Breast epithelium (tissue), 4 donors: ENCODE measurements around the gene KREMEN1. TPM values are rescaled to one million over a fixed set of nuclear protein-coding genes. Genes with fewer than 3 reads are reported as not detected.

Experiments
- DNase-seq, 2 donors: peaks; one replicate each; pipeline ENCODE4 v3.0.0-alpha.2; 2019; ENCODE audit warnings: low spot score in 2 of 2
- H3K27ac ChIP-seq, 2 donors: fragments of 200-600 bp; sonication (generic) in 1 of 2; one replicate each; pipeline ENCODE4 v1.5.1; 2016 to 2019; ENCODE audit warnings: mild to moderate bottlenecking in 1 of 2
- H3K27me3 ChIP-seq, 2 donors: fragments of 200-600 bp; sonication (generic) in 1 of 2; one replicate each; pipeline versions ENCODE4 v1.5.1 to v1.6.0; 2017 to 2019; ENCODE audit warnings: control low read depth in 1 of 2, mild to moderate bottlenecking in 1 of 2
- H3K36me3 ChIP-seq: fragments of 200-600 bp; one replicate; pipeline ENCODE4 v1.5.1; 2019
- H3K4me1 ChIP-seq, 2 donors: fragments of 200-600 bp; sonication (generic); one replicate each; pipeline ENCODE4 v1.5.1; 2016 to 2019; ENCODE audit warnings: control low read depth in 1 of 2
- H3K4me3 ChIP-seq, 3 donors: fragments of 200-600 bp; sonication (generic); 1 replicate in 2 of 3; 2 replicates in 1 of 3; pipeline ENCODE4 v1.5.1; 2016 to 2019; ENCODE audit warnings: mild to moderate bottlenecking in 3 of 3, moderate library complexity in 2 of 3
- H3K9me3 ChIP-seq, 2 donors: fragments of 200-600 bp; sonication (generic) in 1 of 2; one replicate each; pipeline ENCODE4 v1.5.1; 2016 to 2019; ENCODE audit warnings: control low read depth in 1 of 2
- POLR2A ChIP-seq: fragments of 450-650 bp; IDR thresholded peaks from one replicate; pipeline ENCODE4 v1.6.1; 2016; ENCODE audit warnings: antibody characterized with exemption, mild to moderate bottlenecking, moderate library complexity
- POLR2AphosphoS5 ChIP-seq, 3 donors: sonication (generic); formaldehyde crosslinking; IDR thresholded peaks; one replicate each; pipeline ENCODE4 v1.6.1; 2017; ENCODE audit warnings: antibody characterized with exemption in 3 of 3
- intact Hi-C: fragments of 100-400 bp; cut with DNase I; formaldehyde crosslinking; loops from one replicate; pipeline ENCODE4 v1.15.1; 2023; ENCODE audit warnings: low total_unique reads
- total RNA-seq, 3 donors: library from RNA; depleted of rRNA; stranded (reverse); fragments of >200 nt; gene quantifications; one replicate each; pipeline ENCODE4 v1.1.0, GENCODE V29; 2016
- TF ChIP-seq, protein P1 (sequence below), 3 donors: fragments of 450-650 bp; IDR thresholded peaks; one replicate each; pipeline ENCODE4 v1.5.1; 2016 to 2017; ENCODE audit warnings: antibody characterized with exemption in 3 of 3, mild to moderate bottlenecking in 3 of 3, moderate library complexity in 3 of 3

Gene KREMEN1
- total RNA-seq, 3 donors from 2014 or later, result 9.5 to 13.6 (median 13.5) TPM

DNA sequence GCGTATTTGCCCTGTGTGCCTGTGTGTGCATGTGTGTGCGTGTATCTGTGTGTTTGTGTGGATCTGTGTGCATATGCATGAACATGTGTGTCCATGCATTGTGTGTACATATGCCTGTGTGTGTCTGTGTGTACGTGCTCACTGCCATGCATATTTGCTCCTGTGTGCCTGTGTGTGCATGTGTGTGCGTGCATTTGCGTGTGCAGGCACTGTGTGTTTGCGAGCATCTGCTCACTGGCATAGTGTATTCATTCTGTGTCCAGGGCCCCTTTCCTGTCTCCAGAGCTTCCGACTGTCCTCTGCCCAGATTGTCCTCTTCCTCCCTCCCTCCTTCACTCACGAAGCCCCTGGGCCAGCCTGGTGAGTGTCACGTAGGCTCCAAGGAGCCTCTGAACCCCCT, 138.6 kb downstream of the KREMEN1 start:
- H3K9me3 ChIP-seq, result no peaks in the 10 kb centered on the region
- H3K27ac ChIP-seq, result no peak overlapping the region
- no peaks in the 10 kb centered on the region for H3K4me1 ChIP-seq
- intact Hi-C loops, result no loop called here
- no peak overlapping the region for H3K4me3 ChIP-seq
- H3K36me3 ChIP-seq, result no peaks in the 10 kb centered on the region
- TF ChIP-seq, protein P1, sequence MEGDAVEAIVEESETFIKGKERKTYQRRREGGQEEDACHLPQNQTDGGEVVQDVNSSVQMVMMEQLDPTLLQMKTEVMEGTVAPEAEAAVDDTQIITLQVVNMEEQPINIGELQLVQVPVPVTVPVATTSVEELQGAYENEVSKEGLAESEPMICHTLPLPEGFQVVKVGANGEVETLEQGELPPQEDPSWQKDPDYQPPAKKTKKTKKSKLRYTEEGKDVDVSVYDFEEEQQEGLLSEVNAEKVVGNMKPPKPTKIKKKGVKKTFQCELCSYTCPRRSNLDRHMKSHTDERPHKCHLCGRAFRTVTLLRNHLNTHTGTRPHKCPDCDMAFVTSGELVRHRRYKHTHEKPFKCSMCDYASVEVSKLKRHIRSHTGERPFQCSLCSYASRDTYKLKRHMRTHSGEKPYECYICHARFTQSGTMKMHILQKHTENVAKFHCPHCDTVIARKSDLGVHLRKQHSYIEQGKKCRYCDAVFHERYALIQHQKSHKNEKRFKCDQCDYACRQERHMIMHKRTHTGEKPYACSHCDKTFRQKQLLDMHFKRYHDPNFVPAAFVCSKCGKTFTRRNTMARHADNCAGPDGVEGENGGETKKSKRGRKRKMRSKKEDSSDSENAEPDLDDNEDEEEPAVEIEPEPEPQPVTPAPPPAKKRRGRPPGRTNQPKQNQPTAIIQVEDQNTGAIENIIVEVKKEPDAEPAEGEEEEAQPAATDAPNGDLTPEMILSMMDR (IDR thresholded peaks at IDR 0.05), result no peak
- TF ChIP-seq POLR2A, result no peak
- TF ChIP-seq POLR2AphosphoS5 (IDR thresholded peaks at IDR 0.05), result no peak
- H3K27me3 ChIP-seq, result no peaks in the 10 kb centered on the region
- DNase-seq, result no peak

DNA sequence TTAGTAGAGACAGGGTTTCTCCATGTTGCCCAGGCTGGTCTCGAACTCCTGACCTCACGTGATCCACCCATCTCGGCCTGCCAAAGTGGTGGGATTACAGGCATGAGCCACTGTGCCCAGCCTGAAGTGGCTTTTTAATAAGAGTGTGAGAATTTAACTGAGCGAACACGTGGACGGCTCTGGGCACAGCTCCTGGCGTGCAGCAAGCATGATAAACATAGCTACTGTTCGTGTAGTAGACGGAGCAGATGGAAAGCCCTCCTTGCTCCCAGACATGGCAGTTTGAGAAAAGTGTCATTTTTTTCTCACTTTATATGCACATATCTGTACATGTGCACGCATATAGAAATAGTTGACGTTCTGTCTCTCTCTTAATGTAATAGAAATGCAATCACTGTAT, 139.9 kb downstream of the KREMEN1 start:
- Histone ChIP-seq H3K27ac (no peak overlapping the region), H3K9me3 (no peaks in the 10 kb centered on the region), H3K4me1 (no peaks in the 10 kb centered on the region), H3K27me3 (no peaks in the 10 kb centered on the region), H3K4me3 (no peak overlapping the region), H3K36me3 (no peaks in the 10 kb centered on the region)
- DNase-seq, result no peak
- intact Hi-C loops, result no loop called here
- TF ChIP-seq, protein P1 (IDR thresholded peaks at IDR 0.05), result no peak
- TF ChIP-seq POLR2A (no peak), POLR2AphosphoS5 (IDR thresholded peaks at IDR 0.05) (no peak)

DNA sequence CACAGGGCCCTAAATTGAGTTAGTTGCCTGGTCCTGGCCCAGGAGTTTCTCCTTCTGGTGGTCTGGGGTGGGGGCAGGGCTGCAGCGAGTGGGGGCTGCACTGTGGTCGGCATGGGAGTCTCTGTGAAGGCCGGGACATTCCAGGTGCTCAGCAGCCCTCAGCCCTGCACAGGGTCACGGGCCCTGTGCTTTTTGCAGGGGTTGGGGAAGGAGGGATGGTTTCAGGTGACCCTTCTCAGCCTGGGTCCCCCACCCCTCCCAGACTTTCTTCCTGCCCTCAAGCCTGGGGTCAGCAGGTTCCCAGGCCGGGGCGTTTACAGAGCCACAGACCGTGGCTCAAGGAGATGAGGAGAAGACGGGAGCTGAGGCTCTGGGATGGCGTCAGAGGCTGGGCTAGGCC, 140.7 kb downstream of the KREMEN1 start:
- no peak overlapping the region for H3K27ac ChIP-seq
- H3K36me3 ChIP-seq, result no peaks in the 10 kb centered on the region
- no peaks in the 10 kb centered on the region for H3K4me1 ChIP-seq
- no peak overlapping the region for H3K4me3 ChIP-seq
- H3K9me3 ChIP-seq, result no peaks in the 10 kb centered on the region
- intact Hi-C loops, result no loop called here
- H3K27me3 ChIP-seq, result no peaks in the 10 kb centered on the region
- TF ChIP-seq POLR2A, result no peak
- TF ChIP-seq POLR2AphosphoS5 (IDR thresholded peaks at IDR 0.05), result no peak
- TF ChIP-seq, protein P1 (IDR thresholded peaks at IDR 0.05), result no peak
- DNase-seq, result no peak

DNA sequence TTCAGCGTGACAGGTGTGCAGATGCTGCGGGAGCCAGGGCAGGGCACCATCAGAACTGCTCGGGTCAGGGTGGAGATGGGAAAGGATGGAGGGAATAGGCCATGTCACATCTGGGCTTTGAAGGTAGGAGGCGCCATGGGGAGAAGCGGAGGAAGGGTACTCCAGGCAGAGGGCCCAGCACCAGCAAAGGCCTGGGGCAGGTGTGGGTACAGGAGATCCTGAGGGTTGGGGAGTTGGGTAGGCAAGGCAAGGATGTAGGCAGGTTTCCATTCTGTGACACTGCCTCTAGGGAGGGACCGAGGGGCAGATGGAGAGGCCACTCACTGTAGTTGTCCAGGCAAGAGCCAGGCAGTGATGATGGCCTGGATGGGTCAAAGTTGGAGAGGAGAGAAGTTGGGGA, 141.4 kb downstream of the KREMEN1 start:
- Histone ChIP-seq H3K36me3 (no peaks in the 10 kb centered on the region), H3K27ac (no peak overlapping the region), H3K27me3 (no peaks in the 10 kb centered on the region), H3K4me3 (no peak overlapping the region), H3K4me1 (no peaks in the 10 kb centered on the region), H3K9me3 (no peaks in the 10 kb centered on the region)
- TF ChIP-seq, protein P1 (IDR thresholded peaks at IDR 0.05), result no peak
- TF ChIP-seq POLR2AphosphoS5 (IDR thresholded peaks at IDR 0.05), result no peak
- no peak for TF ChIP-seq POLR2A
- no peak for DNase-seq
- intact Hi-C loops, result no loop called here

DNA sequence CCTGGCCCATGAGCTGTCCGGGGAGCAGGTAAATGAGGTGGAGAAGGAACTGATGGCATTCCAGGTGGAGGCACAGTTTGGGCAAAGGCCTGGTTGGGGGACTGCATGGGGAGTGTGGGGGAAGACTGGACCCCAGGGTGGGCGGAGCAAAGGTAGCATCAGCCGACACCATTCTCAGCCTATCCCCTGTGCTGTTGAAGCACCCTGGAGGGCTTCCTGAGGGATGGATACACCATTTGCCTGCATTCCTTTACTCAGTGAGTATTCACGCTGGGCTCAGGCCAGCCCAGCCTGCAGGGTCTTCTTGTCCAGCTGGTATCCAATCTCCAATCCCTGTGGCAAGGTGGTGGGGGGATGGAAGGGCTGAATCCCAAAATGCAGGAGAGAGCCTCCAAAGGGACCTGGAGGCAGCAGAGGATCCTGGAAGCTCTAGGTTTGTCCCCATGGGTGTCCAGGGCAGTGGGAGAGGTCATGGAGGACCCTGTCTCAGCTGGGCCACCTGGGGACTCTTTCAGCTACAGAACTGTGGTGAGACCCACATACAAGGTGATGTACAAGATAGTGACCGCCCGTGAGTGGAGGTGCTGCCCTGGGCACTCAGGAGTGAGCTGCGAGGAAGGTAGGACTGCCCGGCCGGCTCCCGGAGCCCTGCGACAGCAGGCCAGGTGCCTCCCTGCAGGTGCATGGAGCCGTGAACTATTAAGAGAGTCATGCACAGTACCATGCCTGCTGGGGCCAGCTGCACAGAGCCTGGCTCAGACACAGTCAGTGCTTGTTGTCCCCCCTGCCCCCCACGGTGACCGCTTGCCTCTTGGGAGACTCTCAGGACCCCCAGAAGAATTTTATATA, 142.4 kb downstream of the KREMEN1 start:
- Histone ChIP-seq H3K36me3 (no peaks in the 10 kb centered on the region), H3K9me3 (no peaks in the 10 kb centered on the region), H3K27ac (no peak overlapping the region), H3K4me1 (no peaks in the 10 kb centered on the region), H3K27me3 (no peaks in the 10 kb centered on the region), H3K4me3 (no peak overlapping the region)
- intact Hi-C loops, result no loop called here
- no peak for TF ChIP-seq POLR2AphosphoS5 (IDR thresholded peaks at IDR 0.05)
- TF ChIP-seq, protein P1 (IDR thresholded peaks at IDR 0.05), result no peak
- TF ChIP-seq POLR2A, result no peak
- no peak for DNase-seq
